ENCODE measurements around the gene PADI4.

The PADI4 gene

GRCh38 chr1:17301767-17302166 is 6.2 kb upstream of the PADI4 start:
- TF ChIP-seq CTCF (IDR thresholded peaks at IDR 0.05; ENCODE audit: insufficient read depth, low read length, poor library complexity, severe bottlenecking): no peak
- no peaks in the 10 kb centered on the region; the same call in 1 of the 2 replicates for H3K27me3 ChIP-seq (replicated peaks; ENCODE audit: control insufficient read depth, insufficient read depth, low read length)
- DNase-seq (ENCODE audit: extremely low read depth, insufficient read length): no peak
- H3K4me3 ChIP-seq (replicated peaks; ENCODE audit: low read depth, low read length): no peak overlapping the region
- H3K36me3 ChIP-seq (ENCODE audit: control insufficient read depth, insufficient read depth, low read length): no peaks in the 10 kb centered on the region

GRCh38 chr1:17304151-17304825 is 3.7 kb upstream of the PADI4 start:
- H3K4me3 ChIP-seq (replicated peaks; ENCODE audit: low read depth, low read length): no peak overlapping the region
- no peaks in the 10 kb centered on the region for H3K36me3 ChIP-seq (ENCODE audit: control insufficient read depth, insufficient read depth, low read length)
- DNase-seq (ENCODE audit: extremely low read depth, insufficient read length): no peak
- H3K27me3 ChIP-seq (replicated peaks; ENCODE audit: control insufficient read depth, insufficient read depth, low read length): no peaks in the 10 kb centered on the region; the same call in 1 of the 2 replicates
- TF ChIP-seq CTCF (IDR thresholded peaks at IDR 0.05; ENCODE audit: insufficient read depth, low read length, poor library complexity, severe bottlenecking): no peak

- no peaks in the 10 kb centered on the region for H3K36me3 ChIP-seq (ENCODE audit: control insufficient read depth, insufficient read depth, low read length)
- no peak for TF ChIP-seq CTCF (IDR thresholded peaks at IDR 0.05; ENCODE audit: insufficient read depth, low read length, poor library complexity, severe bottlenecking)
- H3K4me3 ChIP-seq (replicated peaks; ENCODE audit: low read depth, low read length): no peak overlapping the region
- DNase-seq (ENCODE audit: extremely low read depth, insufficient read length): no peak
- H3K27me3 ChIP-seq (replicated peaks; ENCODE audit: control insufficient read depth, insufficient read depth, low read length): no peaks in the 10 kb centered on the region; the same call in 1 of the 2 replicates
Observed at GRCh38 chr1:17304826-17305175, 3.2 kb upstream of the PADI4 start.

GRCh38 chr1:17305576-17306095 is 2.4 kb upstream of the PADI4 start:
- Histone ChIP-seq H3K27me3 (replicated peaks; ENCODE audit: control insufficient read depth, insufficient read depth, low read length) (no peaks in the 10 kb centered on the region; the same call in 1 of the 2 replicates), H3K4me3 (replicated peaks; ENCODE audit: low read depth, low read length) (no peak overlapping the region), H3K36me3 (ENCODE audit: control insufficient read depth, insufficient read depth, low read length) (no peaks in the 10 kb centered on the region)
- DNase-seq (ENCODE audit: extremely low read depth, insufficient read length): no peak
- no peak for TF ChIP-seq CTCF (IDR thresholded peaks at IDR 0.05; ENCODE audit: insufficient read depth, low read length, poor library complexity, severe bottlenecking)

- TF ChIP-seq CTCF (IDR thresholded peaks at IDR 0.05; ENCODE audit: insufficient read depth, low read length, poor library complexity, severe bottlenecking): no peak
- no peak for DNase-seq (ENCODE audit: extremely low read depth, insufficient read length)
- H3K4me3 ChIP-seq (replicated peaks; ENCODE audit: low read depth, low read length): no peak overlapping the region
- H3K36me3 ChIP-seq (ENCODE audit: control insufficient read depth, insufficient read depth, low read length): no peaks in the 10 kb centered on the region
- H3K27me3 ChIP-seq (replicated peaks; ENCODE audit: control insufficient read depth, insufficient read depth, low read length): no peaks in the 10 kb centered on the region; the same call in 1 of the 2 replicates
Observed at GRCh38 chr1:17306407-17306806, 1.6 kb upstream of the PADI4 start.

All from GM06990 (cell line).